GM12865 (cell line): ENCODE measurements around the gene RUNX2.
A peak's percentile ranks its signal among the peaks of the same experiment; 100 is the strongest.

Experiments
- DNase-seq: peaks from one replicate; pipeline ENCODE4 v3.0.0; 2010; ENCODE audit warnings: low read depth
- H3K4me3 ChIP-seq: 2 replicates; pipeline ENCODE4 v1.5.1; 2011; ENCODE audit warnings: mild to moderate bottlenecking, low read depth, low read length, control low read depth
- TF ChIP-seq, protein P1 (sequence below): IDR thresholded peaks from 2 replicates; pipeline ENCODE4 v1.5.1; 2011; ENCODE audit warnings: low read length, control low read depth, low read depth, inconsistent platforms; ENCODE audit not compliant: insufficient read depth; ENCODE audit errors: missing control alignments

RUNX2 gene

DNA sequence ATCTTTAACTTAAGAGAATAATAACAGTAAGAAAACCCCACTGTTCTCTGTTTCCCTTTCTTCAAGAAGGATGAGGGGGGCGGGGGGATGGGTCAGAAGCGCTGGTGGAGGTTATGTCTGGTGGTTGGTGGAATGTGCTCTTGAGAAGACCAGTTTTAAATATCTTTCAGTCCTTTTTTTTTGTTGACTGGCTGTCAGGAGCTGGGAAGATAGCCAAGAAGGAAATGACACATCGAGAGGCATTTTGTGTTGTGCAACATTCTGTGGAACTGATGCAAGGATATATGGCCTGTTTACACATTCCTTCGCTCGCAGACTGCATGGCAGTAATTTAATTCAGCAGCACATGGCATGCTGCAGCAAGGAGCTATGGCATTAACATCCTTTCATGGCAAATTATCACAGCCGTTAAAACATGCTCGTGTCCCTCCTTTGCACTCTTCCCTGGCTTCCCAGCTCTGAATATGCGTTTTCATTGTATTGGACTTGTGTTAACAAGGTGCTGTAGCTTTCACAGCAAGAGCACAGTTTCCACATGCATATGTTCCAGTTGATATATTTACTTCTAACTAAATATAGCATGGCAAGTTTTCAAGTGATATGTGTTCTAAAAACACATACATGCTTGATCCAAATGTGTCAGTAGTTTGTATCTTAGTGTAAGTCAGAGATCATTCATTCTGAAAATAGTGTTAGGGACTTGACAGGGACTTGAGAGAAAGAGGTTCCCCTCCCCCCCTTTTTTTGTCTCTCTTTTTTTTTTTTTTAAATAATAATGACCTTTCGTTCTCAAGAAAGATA lies 117.8 kb downstream of the RUNX2 start:
- no peak overlapping the region for H3K4me3 ChIP-seq
- TF ChIP-seq, protein P1, sequence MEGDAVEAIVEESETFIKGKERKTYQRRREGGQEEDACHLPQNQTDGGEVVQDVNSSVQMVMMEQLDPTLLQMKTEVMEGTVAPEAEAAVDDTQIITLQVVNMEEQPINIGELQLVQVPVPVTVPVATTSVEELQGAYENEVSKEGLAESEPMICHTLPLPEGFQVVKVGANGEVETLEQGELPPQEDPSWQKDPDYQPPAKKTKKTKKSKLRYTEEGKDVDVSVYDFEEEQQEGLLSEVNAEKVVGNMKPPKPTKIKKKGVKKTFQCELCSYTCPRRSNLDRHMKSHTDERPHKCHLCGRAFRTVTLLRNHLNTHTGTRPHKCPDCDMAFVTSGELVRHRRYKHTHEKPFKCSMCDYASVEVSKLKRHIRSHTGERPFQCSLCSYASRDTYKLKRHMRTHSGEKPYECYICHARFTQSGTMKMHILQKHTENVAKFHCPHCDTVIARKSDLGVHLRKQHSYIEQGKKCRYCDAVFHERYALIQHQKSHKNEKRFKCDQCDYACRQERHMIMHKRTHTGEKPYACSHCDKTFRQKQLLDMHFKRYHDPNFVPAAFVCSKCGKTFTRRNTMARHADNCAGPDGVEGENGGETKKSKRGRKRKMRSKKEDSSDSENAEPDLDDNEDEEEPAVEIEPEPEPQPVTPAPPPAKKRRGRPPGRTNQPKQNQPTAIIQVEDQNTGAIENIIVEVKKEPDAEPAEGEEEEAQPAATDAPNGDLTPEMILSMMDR: no peak
- DNase-seq: peak; percentile 6

DNA sequence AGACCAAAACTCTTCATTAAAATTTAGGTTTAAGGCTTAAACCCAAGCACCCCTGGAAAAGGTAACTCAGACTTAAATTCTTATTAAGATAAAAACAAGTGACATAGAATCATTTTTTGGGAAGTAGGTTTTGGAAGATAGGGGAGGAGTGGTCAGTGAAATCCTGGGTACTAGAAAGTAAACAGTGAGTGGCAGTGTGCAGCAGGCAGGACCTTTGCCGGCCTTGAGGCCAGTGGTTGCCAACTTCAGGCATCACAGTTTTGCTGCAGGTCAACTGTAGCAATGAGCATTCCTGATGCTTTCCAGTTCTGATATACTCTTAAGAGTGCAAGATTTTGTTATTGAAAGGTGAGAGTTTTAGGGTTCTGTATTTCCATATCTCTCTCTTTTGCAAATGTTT lies 118.9 kb downstream of the RUNX2 start:
- no peak overlapping the region for H3K4me3 ChIP-seq
- TF ChIP-seq, protein P1: no peak
- no peak for DNase-seq

DNA sequence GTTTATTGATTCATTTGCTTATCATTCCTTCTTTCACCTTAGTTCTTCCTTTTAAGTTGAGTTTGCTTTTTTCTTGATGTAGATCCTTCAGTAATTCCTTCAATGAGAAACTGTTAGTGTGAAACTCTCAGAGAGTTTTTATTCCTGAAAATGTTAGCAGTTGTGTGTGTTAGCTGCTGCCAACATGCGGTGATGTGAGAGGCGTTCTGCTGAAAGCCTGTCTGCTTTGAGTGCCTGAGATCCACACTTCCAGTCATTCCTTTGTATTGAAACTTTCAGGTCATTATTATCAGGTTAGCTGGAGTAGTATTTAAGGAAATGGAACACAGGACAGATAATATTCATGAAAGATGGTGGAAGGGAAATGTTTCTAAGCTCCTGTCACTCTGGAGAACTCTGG lies 119.6 kb downstream of the RUNX2 start:
- no peak for DNase-seq
- TF ChIP-seq, protein P1: no peak
- H3K4me3 ChIP-seq: no peak overlapping the region

DNA sequence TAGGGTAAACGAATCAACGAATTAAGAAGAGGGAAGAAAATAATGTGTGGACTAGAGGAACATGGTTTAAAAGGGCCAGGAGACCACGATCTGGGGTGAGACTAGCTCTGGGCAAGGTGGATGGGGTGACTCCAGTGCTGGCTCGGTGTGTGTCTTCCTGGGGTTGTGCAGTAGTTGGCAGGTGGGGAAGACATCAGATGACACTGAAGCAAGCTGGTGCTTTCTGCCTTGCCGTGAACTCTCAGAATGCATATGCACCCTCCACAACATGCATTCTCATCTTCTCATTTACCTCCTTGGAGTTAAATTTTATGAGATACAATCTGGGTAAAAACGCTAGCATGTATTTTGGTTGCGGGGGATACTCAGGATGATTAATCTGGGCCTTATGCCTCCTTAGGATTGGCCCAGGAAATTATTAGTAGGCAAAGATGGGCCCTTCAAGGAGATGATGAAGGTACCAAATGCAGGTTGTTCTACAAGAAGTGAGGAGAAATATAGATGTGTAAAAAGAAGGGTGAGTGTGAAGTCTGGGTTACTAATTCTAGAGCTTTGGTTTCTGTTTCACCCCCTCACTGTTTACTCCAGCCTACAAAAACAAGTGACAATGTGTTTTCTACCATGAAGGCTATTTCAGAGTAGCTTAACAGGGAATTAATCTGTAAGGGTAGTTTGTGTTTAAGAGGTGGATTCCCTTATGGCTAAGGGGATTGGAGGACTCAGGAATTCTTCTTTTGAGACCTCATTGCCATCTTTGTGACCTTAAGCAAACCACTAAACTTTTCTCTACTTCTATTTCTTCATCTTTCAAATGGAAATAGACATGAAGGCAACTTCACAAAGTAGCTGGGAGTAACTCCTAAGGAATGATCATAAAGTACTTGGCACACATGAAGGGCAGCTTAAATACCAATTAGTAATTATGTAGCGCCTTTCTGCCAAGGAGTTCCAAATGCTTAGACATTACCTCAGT lies 120.6 kb downstream of the RUNX2 start:
- DNase-seq: peak; percentile 3
- TF ChIP-seq, protein P1: no peak
- no peak overlapping the region for H3K4me3 ChIP-seq

DNA sequence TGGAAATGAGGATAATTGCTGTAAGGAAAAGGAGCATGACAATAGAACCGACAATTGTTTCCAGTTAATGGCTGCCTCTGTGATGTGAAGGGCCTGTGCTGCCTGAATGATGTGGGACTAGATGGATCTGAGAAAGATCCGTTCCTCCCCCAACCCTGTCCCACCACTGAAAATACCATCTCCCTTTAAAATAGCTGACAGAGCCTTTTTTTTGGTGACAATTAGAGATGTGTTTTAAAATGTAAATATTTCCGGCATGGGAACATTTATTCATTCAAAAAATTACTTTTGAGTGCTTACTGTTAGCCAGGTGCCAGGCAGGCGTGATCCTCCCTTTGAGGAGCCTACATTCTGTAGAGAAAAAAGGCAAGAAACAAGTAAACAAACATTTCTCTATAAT lies 122.0 kb downstream of the RUNX2 start:
- H3K4me3 ChIP-seq: no peak overlapping the region
- TF ChIP-seq, protein P1: no peak
- DNase-seq: no peak

DNA sequence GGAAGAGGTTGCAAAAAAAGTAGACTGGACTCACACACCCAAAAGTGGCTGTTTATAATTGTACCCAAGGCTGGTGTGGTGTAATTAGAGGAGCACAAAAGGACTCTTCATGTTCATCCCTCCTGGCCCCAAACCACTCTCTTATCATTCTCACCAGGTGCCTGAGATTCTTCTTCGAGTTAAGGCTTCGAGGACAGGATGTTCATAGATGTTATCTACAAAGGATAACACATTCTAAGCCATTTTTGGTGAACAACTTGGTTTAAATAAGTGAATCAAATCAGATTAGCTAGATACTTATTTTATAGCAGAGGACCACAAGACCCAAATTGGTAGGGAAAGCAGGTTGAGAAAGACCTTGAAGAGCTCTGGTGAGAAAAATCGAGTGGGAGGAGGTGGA lies 122.7 kb downstream of the RUNX2 start:
- no peak overlapping the region for H3K4me3 ChIP-seq
- TF ChIP-seq, protein P1: no peak

More for the DNA sequence above, 122.7 kb downstream of the RUNX2 start:
- DNase-seq: no peak
